ENCODE measurements around the gene SLC35B1. TPM values are rescaled to one million over a fixed set of nuclear protein-coding genes. Genes with fewer than 3 reads are reported as not detected.

Gene SLC35B1
- total and polyA plus RNA-seq, 11 donors, result 50.3 to 137 (median 66.2) TPM

DNA sequence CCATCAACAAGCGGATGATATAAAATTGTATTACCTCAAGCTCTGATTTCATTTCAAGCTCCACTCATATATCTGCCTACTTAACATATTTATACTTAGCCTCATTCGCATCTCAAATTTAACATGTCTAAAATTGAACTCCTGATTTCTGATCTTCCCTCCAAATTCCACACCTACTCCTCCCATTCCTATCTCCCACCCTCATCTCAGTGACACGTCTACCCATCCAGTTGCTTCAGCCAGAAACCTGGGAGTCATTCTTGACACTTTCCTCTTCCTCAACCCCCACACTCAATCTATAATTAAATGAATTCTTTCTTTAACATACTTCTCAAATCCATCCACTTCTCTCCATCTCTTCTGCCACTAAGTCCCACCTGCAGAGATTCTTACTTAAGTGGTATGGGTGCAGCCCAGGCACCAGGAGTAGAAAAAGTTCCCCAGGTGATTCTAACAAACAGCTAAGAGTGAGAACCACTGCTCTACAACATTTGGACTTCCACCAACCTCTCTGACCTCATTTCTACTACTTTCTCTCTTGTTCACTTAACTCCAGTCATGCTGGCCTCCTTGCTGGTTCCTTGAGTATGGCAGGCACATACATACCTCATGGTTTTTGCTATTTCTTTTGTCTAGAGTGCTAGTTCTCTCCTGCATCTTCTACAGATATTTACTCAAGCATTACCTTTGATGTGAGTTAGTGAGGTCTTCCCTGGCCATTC, 47.9 kb downstream of the SLC35B1 start:
- Histone ChIP-seq H3K4me3 (no peak overlapping the region), H3K36me3 (peaks cover 0 to 23% (median 0%) of the 10 kb centered on the region in 9 donors), H3K9me3 (no peaks in the 10 kb centered on the region), H3K27me3 (no peaks in the 10 kb centered on the region), H3K4me1 (peaks cover 0 to 49% (median 22%) of the 10 kb centered on the region in 12 donors), H3K27ac (no peak overlapping the region)
- intact Hi-C loops (cut with DNase I), result loop anchor here in 1 of 10 donors (5.0 kb wide), 1 partner anchor 33 kb away; no protein-coding TSS in a partner anchor
- WGBS, 4 donors, result 75 to 81% (median 78%) methylated on average over 3 of the region's 3 CpGs
- DNase-seq, result no peak
- ATAC-seq, result no peak
- TF ChIP-seq POLR2A (IDR thresholded peaks at IDR 0.05), result no peak
- TF ChIP-seq, protein P1, sequence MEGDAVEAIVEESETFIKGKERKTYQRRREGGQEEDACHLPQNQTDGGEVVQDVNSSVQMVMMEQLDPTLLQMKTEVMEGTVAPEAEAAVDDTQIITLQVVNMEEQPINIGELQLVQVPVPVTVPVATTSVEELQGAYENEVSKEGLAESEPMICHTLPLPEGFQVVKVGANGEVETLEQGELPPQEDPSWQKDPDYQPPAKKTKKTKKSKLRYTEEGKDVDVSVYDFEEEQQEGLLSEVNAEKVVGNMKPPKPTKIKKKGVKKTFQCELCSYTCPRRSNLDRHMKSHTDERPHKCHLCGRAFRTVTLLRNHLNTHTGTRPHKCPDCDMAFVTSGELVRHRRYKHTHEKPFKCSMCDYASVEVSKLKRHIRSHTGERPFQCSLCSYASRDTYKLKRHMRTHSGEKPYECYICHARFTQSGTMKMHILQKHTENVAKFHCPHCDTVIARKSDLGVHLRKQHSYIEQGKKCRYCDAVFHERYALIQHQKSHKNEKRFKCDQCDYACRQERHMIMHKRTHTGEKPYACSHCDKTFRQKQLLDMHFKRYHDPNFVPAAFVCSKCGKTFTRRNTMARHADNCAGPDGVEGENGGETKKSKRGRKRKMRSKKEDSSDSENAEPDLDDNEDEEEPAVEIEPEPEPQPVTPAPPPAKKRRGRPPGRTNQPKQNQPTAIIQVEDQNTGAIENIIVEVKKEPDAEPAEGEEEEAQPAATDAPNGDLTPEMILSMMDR (IDR thresholded peaks at IDR 0.05), result no peak

DNA sequence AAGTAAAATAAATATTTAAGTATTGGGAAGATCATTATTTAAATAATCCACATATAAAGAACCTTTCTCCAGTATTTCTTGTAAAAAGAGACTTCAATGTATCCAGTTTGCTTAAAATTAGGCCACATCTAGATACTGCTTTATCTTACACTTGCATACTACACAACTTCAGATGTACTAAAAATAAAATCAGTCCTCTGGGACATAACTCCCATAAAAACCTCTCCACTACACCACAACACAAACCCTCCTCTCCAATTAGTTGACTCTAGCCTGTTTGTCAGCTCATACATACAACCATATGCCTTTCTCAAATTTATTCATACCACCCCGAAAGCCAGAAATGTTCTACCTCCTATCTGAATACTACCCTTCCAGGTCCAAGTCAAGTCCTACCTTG, 51.5 kb downstream of the SLC35B1 start:
- intact Hi-C loops (cut with DNase I), result no loop called here
- Histone ChIP-seq H3K27me3 (no peaks in the 10 kb centered on the region), H3K27ac (peak overlapping the region in 5 of 12 donors; percentile 8 to 51 (median 23)), H3K36me3 (peaks cover 0 to 10% (median 0%) of the 10 kb centered on the region in 9 donors), H3K4me3 (no peak overlapping the region), H3K9me3 (no peaks in the 10 kb centered on the region), H3K4me1 (peaks cover 0 to 64% (median 33%) of the 10 kb centered on the region in 12 donors)
- no peak for TF ChIP-seq POLR2A (IDR thresholded peaks at IDR 0.05)
- TF ChIP-seq, protein P1 (IDR thresholded peaks at IDR 0.05), result no peak
- no peak for ATAC-seq
- DNase-seq, result no peak
- 66 to 74% (median 67%) methylated on average over 1 of the region's 1 CpG for WGBS, 4 donors

Other genes starting within 250 kb of the SLC35B1 start
- 10 to 100 TPM in 5 of 9 donors, 1 to 10 TPM in 4; 2.3 to 16.8 (median 11.3) TPM for gene NGFR, start 212.7 kb downstream of the SLC35B1 start, total RNA-seq
- 1 to 10 TPM; 4.6 to 5.7 TPM for gene NGFR, start 212.7 kb downstream of the SLC35B1 start, polyA plus RNA-seq
- gene NXPH3, start 132.1 kb downstream of the SLC35B1 start, total RNA-seq, result 1 to 10 TPM; 2.5 to 6.8 (median 4.5) TPM
- gene NXPH3, start 132.1 kb downstream of the SLC35B1 start, polyA plus RNA-seq, result 1 to 10 TPM; 4.0 to 7.9 TPM
- 10 to 100 TPM; 46.7 to 96.1 (median 60.4) TPM for gene SPOP, start 29.9 kb downstream of the SLC35B1 start, total RNA-seq
- 10 to 100 TPM; 28.5 to 72.0 TPM for gene SPOP, start 29.9 kb downstream of the SLC35B1 start, polyA plus RNA-seq
- gene FAM117A, start 56.2 kb upstream of the SLC35B1 start, total RNA-seq, result 10 to 100 TPM in 6 of 9 donors, 1 to 10 TPM in 3; 5.9 to 18.5 (median 14.9) TPM
- gene FAM117A, start 56.2 kb upstream of the SLC35B1 start, polyA plus RNA-seq, result 1 to 10 TPM; 5.2 to 7.1 TPM
- gene KAT7, start 80.7 kb upstream of the SLC35B1 start, total RNA-seq, result 10 to 100 TPM; 34.3 to 80.9 (median 56.0) TPM
- 10 to 100 TPM; 10.1 to 27.3 TPM for gene KAT7, start 80.7 kb upstream of the SLC35B1 start, polyA plus RNA-seq
- 1 to 10 TPM in 2 of 9 donors, under 1 TPM in 1, not detected in 6; 0.50 to 2.1 (median 1.3) TPM for gene TAC4, start 140.1 kb upstream of the SLC35B1 start, total RNA-seq
- gene TAC4, start 140.1 kb upstream of the SLC35B1 start, polyA plus RNA-seq, result not detected